ENCODE data around the gene FLT4.
A peak's percentile ranks its signal among the peaks of the same experiment; 100 is the strongest.

FLT4 gene

GRCh38 chr5:180608572-180609310 lies 40.7 kb downstream of the FLT4 start:
- in situ Hi-C loops (cut with MboI; ENCODE audit: low sequenced_read_pairs, unreplicated experiment), result no loop called here
- no peak for DNase-seq (ENCODE audit: low spot score)
- TF ChIP-seq CTCF (IDR thresholded peaks at IDR 0.05; ENCODE audit: borderline replicate concordance, control extremely low read depth, extremely low read depth, insufficient read depth, missing control alignments), result no peak

GRCh38 chr5:180607861-180608571 lies 41.4 kb downstream of the FLT4 start:
- DNase-seq (ENCODE audit: low spot score), result no peak
- no peak for TF ChIP-seq CTCF (IDR thresholded peaks at IDR 0.05; ENCODE audit: borderline replicate concordance, control extremely low read depth, extremely low read depth, insufficient read depth, missing control alignments)
- in situ Hi-C loops (cut with MboI; ENCODE audit: low sequenced_read_pairs, unreplicated experiment), result no loop called here

- DNase-seq (ENCODE audit: low spot score), result no peak
- in situ Hi-C loops (cut with MboI; ENCODE audit: low sequenced_read_pairs, unreplicated experiment), result no loop called here
- no peak for TF ChIP-seq CTCF (IDR thresholded peaks at IDR 0.05; ENCODE audit: borderline replicate concordance, control extremely low read depth, extremely low read depth, insufficient read depth, missing control alignments)
These were observed 43.1 kb downstream of the FLT4 start for GRCh38 chr5:180606215-180606785.

- in situ Hi-C loops (cut with MboI; ENCODE audit: low sequenced_read_pairs, unreplicated experiment), result no loop called here
- DNase-seq (ENCODE audit: low spot score), result peak; percentile 82
- TF ChIP-seq CTCF (IDR thresholded peaks at IDR 0.05; ENCODE audit: borderline replicate concordance, control extremely low read depth, extremely low read depth, insufficient read depth, missing control alignments), result peak; percentile 73
These were observed 43.7 kb downstream of the FLT4 start for GRCh38 chr5:180605554-180606214.

GRCh38 chr5:180604271-180604670 lies 45.1 kb downstream of the FLT4 start:
- no peak for TF ChIP-seq CTCF (IDR thresholded peaks at IDR 0.05; ENCODE audit: borderline replicate concordance, control extremely low read depth, extremely low read depth, insufficient read depth, missing control alignments)
- DNase-seq (ENCODE audit: low spot score), result no peak
- in situ Hi-C loops (cut with MboI; ENCODE audit: low sequenced_read_pairs, unreplicated experiment), result no loop called here

- TF ChIP-seq CTCF (IDR thresholded peaks at IDR 0.05; ENCODE audit: borderline replicate concordance, control extremely low read depth, extremely low read depth, insufficient read depth, missing control alignments), result no peak
- in situ Hi-C loops (cut with MboI; ENCODE audit: low sequenced_read_pairs, unreplicated experiment), result no loop called here
- DNase-seq (ENCODE audit: low spot score), result no peak
These were observed 46.3 kb downstream of the FLT4 start for GRCh38 chr5:180603076-180603594.

All from GM13976 (cell line).